Psoas muscle (tissue), 8 donors: ENCODE results near the gene ACSL3. TPM values are rescaled to one million over a fixed set of nuclear protein-coding genes. Genes with fewer than 3 reads are reported as not detected.

Source experiments
- ATAC-seq, 4 donors: fragments of 200-7000 bp; cut with Tn5 transposase; one replicate each; pipeline ENCODE4 v1.9.1; 2020; ENCODE audit warnings: moderate library complexity in 3 of 4, mild to moderate bottlenecking in 2 of 4
- DNase-seq, 2 donors: peaks; one replicate each; pipeline ENCODE4 v3.0.0-alpha.2; 2020
- H3K27ac ChIP-seq: fragments of 200-600 bp; one replicate; pipeline ENCODE4 v1.8.0; 2022
- H3K27me3 ChIP-seq, 3 donors: fragments of 200-600 bp in 1 of 3; one replicate each; pipeline versions ENCODE4 v1.6.1 to v1.8.0; 2013 to 2022; ENCODE audit warnings: low read length in 2 of 3, mild to moderate bottlenecking in 2 of 3, moderate library complexity in 1 of 3; ENCODE audit not compliant: insufficient read depth in 3 of 3
- H3K36me3 ChIP-seq, 2 donors: fragments of 200-600 bp in 1 of 2; one replicate each; pipeline versions ENCODE4 v1.6.1 to v1.8.0; 2013 to 2022; ENCODE audit warnings: low read depth in 1 of 2, mild to moderate bottlenecking in 1 of 2, moderate library complexity in 1 of 2; ENCODE audit not compliant: insufficient read depth in 1 of 2
- H3K4me1 ChIP-seq: fragments of 200-600 bp; one replicate; pipeline ENCODE4 v1.8.0; 2022
- H3K4me3 ChIP-seq: fragments of 200-600 bp; one replicate; pipeline ENCODE4 v1.8.0; 2022; ENCODE audit warnings: mild to moderate bottlenecking
- H3K9me3 ChIP-seq: fragments of 200-600 bp; one replicate; pipeline ENCODE4 v1.8.0; 2022
- CTCF ChIP-seq: fragments of 200-600 bp; IDR thresholded peaks from one replicate; pipeline ENCODE4 v1.8.0; 2022; ENCODE audit warnings: antibody characterized with exemption
- WGBS, 3 donors: extraction: QIAGEN DNeasy Blood & Tissue Kit; methylation state at CpG; one replicate each; pipeline versions ENCODE4 v1.1.6 to v1.1.7; 2013; 5-methylcytosine and 5-hydroxymethylcytosine counted together
- intact Hi-C, 2 donors: fragments of 100-400 bp; cut with DNase I; formaldehyde crosslinking; loops; one replicate each; pipeline versions ENCODE4 v1.11.0 to v1.14.2; 2022
- polyA plus RNA-seq, 3 donors: library from polyadenylated mRNA; stranded (reverse); fragments of 200-250 nt; gene quantifications; one replicate each; pipeline ENCODE4 v1.2.3, GENCODE V29; 2013
- total RNA-seq, 4 donors: library from RNA; stranded (reverse); fragmentation: NEBNext Ultra II Directional in 2 of 4; extraction: Animal tissue kit (Norgen Biotek cat#: 25700) in 2 of 4; gene quantifications; one replicate each; pipeline versions ENCODE4 v1.2.1 to v1.2.4, GENCODE V29; 2021 to 2023
- donor health status: healthy with polysubstance abuse.
- donor health status: DM: no; HTN: no; CAD: no; lungs with moderate emphysema.
- donor health status: Bipolar disorder and iron deficiency.
- donor health status: healthy.
- donor health status: DM: yes; HTN: yes; CAD: no.
- donor health status: DM: no; HTN: no; CAD: no.
- donor health status: DM: no; HTN: no; CAD: no.
- donor health status: DM: yes; HTN: yes; CAD: no.

ACSL3 gene
- total and polyA plus RNA-seq, 7 donors = 13.5 to 136 (median 27.5) TPM

DNA sequence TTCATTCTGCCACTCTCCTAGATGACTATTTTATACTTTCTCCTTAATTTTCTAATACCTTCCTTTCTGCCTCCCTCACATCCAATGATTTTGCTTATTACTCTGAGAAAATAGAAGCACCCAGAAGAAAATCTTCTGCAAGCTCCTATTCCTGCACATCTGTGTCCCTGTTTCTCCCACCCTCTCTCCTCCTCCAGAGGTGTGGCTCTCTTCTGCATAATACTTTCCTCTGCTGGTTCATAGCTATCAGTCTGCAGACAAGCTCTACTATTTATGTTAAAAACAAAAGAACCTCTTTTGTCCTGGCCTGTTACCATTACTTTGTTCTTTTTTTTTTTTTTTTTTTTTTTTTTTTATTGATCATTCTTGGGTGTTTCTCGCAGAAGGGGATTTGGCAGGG lies 34.3 kb downstream of the ACSL3 start:
- Histone ChIP-seq H3K27me3 (no peaks in the 10 kb centered on the region), H3K27ac (no peak overlapping the region), H3K4me1 (peaks cover 41% of the 10 kb centered on the region), H3K4me3 (no peak overlapping the region), H3K36me3 (no peaks in the 10 kb centered on the region), H3K9me3 (no peaks in the 10 kb centered on the region)
- intact Hi-C loops = no loop called here
- TF ChIP-seq CTCF = no peak
- DNase-seq = no peak
- WGBS, 3 donors = no CpG with 5 or more reads among the region's 1 CpG
- no peak for ATAC-seq

DNA sequence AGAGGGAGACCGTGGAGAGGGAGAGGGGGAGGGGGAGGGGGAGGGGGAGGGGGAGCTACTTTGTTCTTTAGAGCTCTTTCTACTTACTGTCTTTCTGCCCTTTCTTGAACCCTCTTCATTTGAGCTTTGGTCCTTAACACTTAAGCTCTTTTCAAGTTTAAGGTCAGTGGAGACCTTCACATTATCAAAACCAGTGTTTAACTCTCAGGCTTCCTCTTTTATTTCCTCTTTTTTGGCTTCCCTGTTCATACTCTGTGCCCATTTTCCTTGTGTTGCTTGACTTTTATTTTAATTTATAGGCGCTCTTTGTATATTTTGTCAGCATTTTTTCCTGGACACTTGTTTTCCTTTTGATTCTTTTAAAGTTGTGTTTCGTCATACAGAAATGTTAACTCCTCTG lies 37.1 kb downstream of the ACSL3 start:
- intact Hi-C loops = no loop called here
- TF ChIP-seq CTCF = no peak

DNA sequence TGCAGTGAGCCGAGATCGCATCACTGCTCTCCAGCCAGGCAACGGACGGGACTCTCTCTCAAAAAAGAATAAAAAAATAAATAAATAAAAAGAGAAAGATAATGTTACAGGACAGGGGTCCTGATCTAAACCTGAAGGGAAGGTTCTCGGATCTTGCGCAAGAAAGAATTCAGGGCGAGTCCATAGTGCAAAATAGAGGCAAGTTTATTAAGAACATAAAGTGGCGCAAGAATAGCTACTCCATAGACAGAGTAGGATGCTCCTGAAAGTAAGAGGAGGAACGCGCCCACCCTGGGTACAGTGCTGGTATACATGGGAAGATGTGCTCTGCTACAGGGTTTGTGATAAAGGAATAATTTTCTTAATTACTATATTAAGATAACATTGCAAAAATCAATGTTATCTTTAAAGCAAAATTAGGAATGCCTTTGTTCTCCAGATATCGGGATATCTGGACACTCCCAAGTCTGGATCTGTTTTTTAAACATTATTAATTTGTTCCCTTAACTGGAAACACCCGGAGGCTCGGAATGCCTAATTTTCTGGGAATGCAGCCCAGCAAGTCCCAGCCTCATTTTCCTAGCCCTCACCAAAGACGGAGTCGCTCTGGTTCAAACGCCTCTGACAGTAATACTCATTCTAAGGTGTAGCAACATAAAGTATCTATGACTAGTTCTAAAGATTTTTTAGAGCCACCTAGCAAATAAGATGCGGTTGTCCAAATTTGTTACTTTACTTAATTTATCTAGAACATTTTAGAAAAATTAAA lies 38.8 kb downstream of the ACSL3 start:
- peaks cover 24% of the 10 kb centered on the region for H3K4me1 ChIP-seq

More for the DNA sequence above, 37.1 kb downstream of the ACSL3 start:
- Histone ChIP-seq H3K9me3 (no peaks in the 10 kb centered on the region), H3K36me3 (peaks cover 0 to 6% of the 10 kb centered on the region in 2 donors), H3K4me3 (no peak overlapping the region), H3K27me3 (no peaks in the 10 kb centered on the region), H3K27ac (no peak overlapping the region), H3K4me1 (peaks cover 32% of the 10 kb centered on the region)
- WGBS, 3 donors = 94 to 95% (median 95%) methylated on average over 2 of the region's 3 CpGs
- no peak for DNase-seq
- ATAC-seq = no peak

GRCh38 chr2:222900354-222900753 lies 39.5 kb downstream of the ACSL3 start:
- DNase-seq = no peak
- Histone ChIP-seq H3K4me1 (peaks cover 18% of the 10 kb centered on the region), H3K9me3 (no peaks in the 10 kb centered on the region), H3K36me3 (peaks cover 0 to 6% of the 10 kb centered on the region in 2 donors), H3K4me3 (no peak overlapping the region), H3K27ac (peak overlapping the region; percentile 33), H3K27me3 (no peaks in the 10 kb centered on the region)
- no peak for TF ChIP-seq CTCF
- 42 to 60% (median 52%) methylated on average over 2 of the region's 2 CpGs for WGBS, 3 donors
- no peak for ATAC-seq
- intact Hi-C loops = loop anchor here (5.0 kb wide), 2 partner anchors 38 to 103 kb away; partner anchors contain the start of gene ACSL3 (in 2 of the 2)

More for the DNA sequence above, 38.8 kb downstream of the ACSL3 start:
- no peaks in the 10 kb centered on the region for H3K27me3 ChIP-seq
- no peak overlapping the region for H3K4me3 ChIP-seq
- DNase-seq (no peak), ATAC-seq (peak in 1 of 4 donors; percentile 36)
- intact Hi-C loops = loop anchor here (5.0 kb wide), 2 partner anchors 37 to 102 kb away; partner anchors contain the start of gene ACSL3 (in 2 of the 2)
- H3K9me3 ChIP-seq = no peaks in the 10 kb centered on the region
- peaks cover 0 to 6% of the 10 kb centered on the region in 2 donors for H3K36me3 ChIP-seq
- WGBS, 3 donors = 77 to 86% (median 78%) methylated on average over 17 of the region's 17 CpGs
- H3K27ac ChIP-seq = peak overlapping the region; percentile 33
- no peak for TF ChIP-seq CTCF
